NCI-H748 treated with DMSO at 0.1 percent for 48 hours (cell line): ENCODE data around the gene SNAP25.

Experiments
- DNase-seq: peaks from one replicate; lab custom pipeline; 2025; lab: John Stamatoyannopoulos, UW

SNAP25 gene

GRCh38 chr20:10218536-10219451 lies at the start of gene SNAP25:
SNAP25 (plus strand) TSS chr20:10218830; CDS start chr20:10275492, 56,662 bp downstream.
- DNase-seq, result peak; percentile 97

- no peak for DNase-seq
These were observed 48.9 kb upstream of the SNAP25 start for GRCh38 chr20:10169752-10170151.

GRCh38 chr20:10170261-10170660 lies 48.4 kb upstream of the SNAP25 start:
- no peak for DNase-seq

- DNase-seq, result peak; percentile 69
These were observed 46.5 kb upstream of the SNAP25 start for GRCh38 chr20:10171864-10172751.

GRCh38 chr20:10172998-10173655 lies 45.5 kb upstream of the SNAP25 start:
- no peak for DNase-seq

- DNase-seq, result no peak
These were observed 44.2 kb upstream of the SNAP25 start for GRCh38 chr20:10174400-10174799.

- DNase-seq, result no peak
These were observed 41.3 kb upstream of the SNAP25 start for GRCh38 chr20:10177326-10177725.

GRCh38 chr20:10178091-10178490 lies 40.5 kb upstream of the SNAP25 start:
- DNase-seq, result no peak

- DNase-seq, result no peak
These were observed 39.8 kb upstream of the SNAP25 start for GRCh38 chr20:10178727-10179313.

- DNase-seq, result no peak
These were observed 38.9 kb upstream of the SNAP25 start for GRCh38 chr20:10179574-10180298.

- DNase-seq, result no peak
These were observed 37.9 kb upstream of the SNAP25 start for GRCh38 chr20:10180651-10181235.

GRCh38 chr20:10185741-10186558 lies 32.7 kb upstream of the SNAP25 start:
- DNase-seq, result peak; percentile 98

- DNase-seq, result no peak
These were observed 28.2 kb upstream of the SNAP25 start for GRCh38 chr20:10190456-10190855.

- no peak for DNase-seq
These were observed 26.5 kb upstream of the SNAP25 start for GRCh38 chr20:10192171-10192570.

- no peak for DNase-seq
These were observed 24.5 kb upstream of the SNAP25 start for GRCh38 chr20:10194166-10194565.

GRCh38 chr20:10200330-10200729 lies 18.3 kb upstream of the SNAP25 start:
- no peak for DNase-seq

GRCh38 chr20:10201321-10201870 lies 17.2 kb upstream of the SNAP25 start:
- no peak for DNase-seq

GRCh38 chr20:10209091-10209490 lies 9.5 kb upstream of the SNAP25 start:
- DNase-seq, result no peak

- no peak for DNase-seq
These were observed 5.1 kb upstream of the SNAP25 start for GRCh38 chr20:10213526-10213925.
